Measurements from ENCODE around the gene RPS2. TPM values are rescaled to one million over a fixed set of nuclear protein-coding genes. Genes with fewer than 3 reads are reported as not detected.

RPS2 gene
- total RNA-seq, 1 donor from 2014 or later: 2,280 TPM

Other genes with a start within 250 kb of the RPS2 start
- 52.0 and 56.9 TPM in 2 replicates for gene NME3, start 193.3 kb downstream of the RPS2 start, total RNA-seq
- gene EME2, start 192.0 kb downstream of the RPS2 start, total RNA-seq: 39.9 and 44.4 TPM in 2 replicates
- gene MRPS34, start 191.7 kb downstream of the RPS2 start, total RNA-seq: 112 and 118 TPM in 2 replicates
- 37.3 TPM in 2 replicates for gene SPSB3, start 182.3 kb downstream of the RPS2 start, total RNA-seq
- gene NUBP2, start 181.9 kb downstream of the RPS2 start, total RNA-seq: 52.9 and 53.7 TPM in 2 replicates
- 0.22 TPM in 2 replicates for gene IGFALS, start 171.1 kb downstream of the RPS2 start, total RNA-seq
- gene HAGH, start 138.0 kb downstream of the RPS2 start, total RNA-seq: 50.5 and 50.9 TPM in 2 replicates
- gene FAHD1, start 137.6 kb downstream of the RPS2 start, total RNA-seq: 10.1 and 12.4 TPM in 2 replicates
- gene MEIOB, start 92.7 kb downstream of the RPS2 start, total RNA-seq: not detected in 2 replicates
- gene HS3ST6, start 46.4 kb downstream of the RPS2 start, total RNA-seq: not detected in 2 replicates
- gene MSRB1, start 21.6 kb downstream of the RPS2 start, total RNA-seq: 24.4 and 26.6 TPM in 2 replicates
- not detected in 2 replicates for gene RPL3L, start 10.1 kb downstream of the RPS2 start, total RNA-seq
- 118 and 120 TPM in 2 replicates for gene NDUFB10, start 5.3 kb downstream of the RPS2 start, total RNA-seq
- gene RNF151, start 2.0 kb upstream of the RPS2 start, total RNA-seq: 0.27 TPM in 1 of 2 replicates, not detected in the other
- 36.2 and 39.6 TPM in 2 replicates for gene TBL3, start 7.2 kb upstream of the RPS2 start, total RNA-seq
- gene NOXO1, start 16.6 kb upstream of the RPS2 start, total RNA-seq: 0.37 and 0.61 TPM in 2 replicates
- 26.4 and 32.7 TPM in 2 replicates for gene GFER, start 19.4 kb upstream of the RPS2 start, total RNA-seq
- gene SYNGR3, start 25.1 kb upstream of the RPS2 start, total RNA-seq: 20.8 and 23.2 TPM in 2 replicates
- 71.1 and 73.9 TPM in 2 replicates for gene ZNF598, start 45.0 kb upstream of the RPS2 start, total RNA-seq
- gene NPW, start 55.0 kb upstream of the RPS2 start, total RNA-seq: 0.37 and 1.1 TPM in 2 replicates
- gene NHERF2, start 62.1 kb upstream of the RPS2 start, total RNA-seq: 1.9 and 2.4 TPM in 2 replicates
- 24.2 and 31.1 TPM in 2 replicates for gene NTHL1, start 83.0 kb upstream of the RPS2 start, total RNA-seq
- gene TSC2, start 83.2 kb upstream of the RPS2 start, total RNA-seq: 130 and 131 TPM in 2 replicates
- gene PKD1, start 171.1 kb upstream of the RPS2 start, total RNA-seq: 77.2 and 78.4 TPM in 2 replicates
- 0.44 TPM in 1 of 2 replicates, not detected in the other for gene RAB26, start 183.8 kb upstream of the RPS2 start, total RNA-seq
- 56.7 and 57.3 TPM in 2 replicates for gene TRAF7, start 191.0 kb upstream of the RPS2 start, total RNA-seq
- gene CASKIN1, start 231.8 kb upstream of the RPS2 start, total RNA-seq: 0.05 TPM in 2 replicates
- 36.8 and 38.3 TPM in 2 replicates for gene MLST8, start 240.6 kb upstream of the RPS2 start, total RNA-seq
- 7.6 and 12.5 TPM in 2 replicates for gene BRICD5, start 246.0 kb upstream of the RPS2 start, total RNA-seq

All from T-helper 1 cell treated with Interleukin-12 subunit alpha and Interleukin-12 subunit beta and Interleukin-4 antibody, amounts not matched to agents 30 ng/mL and 1 ng/mL, for 36 hours (primary cell).